Measurements from ENCODE around the gene GDF15.
"Not testable (repeated sequence)": the region's sequence is repeated elsewhere in the genome, so short reads cannot be mapped to it uniquely, and the experiment has no call there.

Gene GDF15

GRCh38 chr19:18364826-18365528 is 21.0 kb upstream of the GDF15 start:
- peaks cover 5% of the 10 kb centered on the region; the same call in 1 of the 2 replicates for H3K36me3 ChIP-seq (ENCODE audit: insufficient read depth, low read depth, low read length)
- H3K4me1 ChIP-seq (ENCODE audit: insufficient read depth, low read length), result peaks cover 10% of the 10 kb centered on the region
- peak overlapping the region; percentile 73 for H3K9ac ChIP-seq (ENCODE audit: low read depth, low read length)
- no peaks in the 10 kb centered on the region for H3K27me3 ChIP-seq (ENCODE audit: insufficient read depth, low read length)
- H3K27ac ChIP-seq (ENCODE audit: low read length), result peak overlapping the region; percentile 97
- no peaks in the 10 kb centered on the region for H3K9me3 ChIP-seq (ENCODE audit: insufficient read depth, low read depth, low read length)
- H3K4me3 ChIP-seq (ENCODE audit: low read length), result peak overlapping the region; percentile 32; the same call in 1 of the 2 replicates

- Histone ChIP-seq H3K36me3 (ENCODE audit: insufficient read depth, low read depth, low read length) (peaks cover 5% of the 10 kb centered on the region; the same call in 1 of the 2 replicates), H3K27ac (ENCODE audit: low read length) (no peak overlapping the region), H3K9me3 (ENCODE audit: insufficient read depth, low read depth, low read length) (no peaks in the 10 kb centered on the region), H3K4me1 (ENCODE audit: insufficient read depth, low read length) (peaks cover 10% of the 10 kb centered on the region), H3K27me3 (ENCODE audit: insufficient read depth, low read length) (no peaks in the 10 kb centered on the region), H3K9ac (ENCODE audit: low read depth, low read length) (peak overlapping the region; percentile 73; the same call in 1 of the 2 replicates), H3K4me3 (ENCODE audit: low read length) (no peak overlapping the region)
These were observed 19.9 kb upstream of the GDF15 start for GRCh38 chr19:18366021-18366435.

GRCh38 chr19:18368504-18369222 is 17.3 kb upstream of the GDF15 start:
- H3K4me1 ChIP-seq (ENCODE audit: insufficient read depth, low read length), result peaks cover 13% of the 10 kb centered on the region
- H3K36me3 ChIP-seq (ENCODE audit: insufficient read depth, low read depth, low read length), result no peaks in the 10 kb centered on the region
- no peak overlapping the region for H3K4me3 ChIP-seq (ENCODE audit: low read length)
- no peak overlapping the region for H3K27ac ChIP-seq (ENCODE audit: low read length)
- no peak overlapping the region for H3K9ac ChIP-seq (ENCODE audit: low read depth, low read length)
- H3K27me3 ChIP-seq (ENCODE audit: insufficient read depth, low read length), result no peaks in the 10 kb centered on the region
- H3K9me3 ChIP-seq (ENCODE audit: insufficient read depth, low read depth, low read length), result no peaks in the 10 kb centered on the region

- peak overlapping the region; percentile 82 for H3K27ac ChIP-seq (ENCODE audit: low read length)
- no peaks in the 10 kb centered on the region for H3K36me3 ChIP-seq (ENCODE audit: insufficient read depth, low read depth, low read length)
- H3K9me3 ChIP-seq (ENCODE audit: insufficient read depth, low read depth, low read length), result no peaks in the 10 kb centered on the region
- H3K4me1 ChIP-seq (ENCODE audit: insufficient read depth, low read length), result peaks cover 17% of the 10 kb centered on the region; the same call in 1 of the 2 replicates
- H3K27me3 ChIP-seq (ENCODE audit: insufficient read depth, low read length), result no peaks in the 10 kb centered on the region
- no peak overlapping the region for H3K4me3 ChIP-seq (ENCODE audit: low read length)
- peak overlapping the region; percentile 61; the same call in 1 of the 2 replicates for H3K9ac ChIP-seq (ENCODE audit: low read depth, low read length)
These were observed 12.5 kb upstream of the GDF15 start for GRCh38 chr19:18373407-18373891.

- Histone ChIP-seq H3K4me3 (ENCODE audit: low read length) (no peak overlapping the region), H3K9me3 (ENCODE audit: insufficient read depth, low read depth, low read length) (no peaks in the 10 kb centered on the region), H3K27ac (ENCODE audit: low read length) (peak overlapping the region; percentile 82), H3K4me1 (ENCODE audit: insufficient read depth, low read length) (peaks cover 17% of the 10 kb centered on the region; the same call in 1 of the 2 replicates), H3K27me3 (ENCODE audit: insufficient read depth, low read length) (no peaks in the 10 kb centered on the region), H3K36me3 (ENCODE audit: insufficient read depth, low read depth, low read length) (no peaks in the 10 kb centered on the region), H3K9ac (ENCODE audit: low read depth, low read length) (peak overlapping the region; percentile 61; the same call in 1 of the 2 replicates)
These were observed 11.9 kb upstream of the GDF15 start for GRCh38 chr19:18373892-18374629.

- H3K27me3 ChIP-seq (ENCODE audit: insufficient read depth, low read length), result no peaks in the 10 kb centered on the region
- H3K4me3 ChIP-seq (ENCODE audit: low read length), result no peak overlapping the region
- no peaks in the 10 kb centered on the region for H3K36me3 ChIP-seq (ENCODE audit: insufficient read depth, low read depth, low read length)
- no peak overlapping the region for H3K9ac ChIP-seq (ENCODE audit: low read depth, low read length)
- no peak overlapping the region for H3K27ac ChIP-seq (ENCODE audit: low read length)
- peaks cover 15% of the 10 kb centered on the region; the same call in 1 of the 2 replicates for H3K4me1 ChIP-seq (ENCODE audit: insufficient read depth, low read length)
- H3K9me3 ChIP-seq (ENCODE audit: insufficient read depth, low read depth, low read length), result no peaks in the 10 kb centered on the region
These were observed 8.9 kb upstream of the GDF15 start for GRCh38 chr19:18377026-18377425.

GRCh38 chr19:18379803-18380747 is 5.9 kb upstream of the GDF15 start:
- Histone ChIP-seq H3K9ac (ENCODE audit: low read depth, low read length) (0 out of 2 replicates have a peak overlapping the region, but pooled peaks have one; percentile 10), H3K4me1 (ENCODE audit: insufficient read depth, low read length) (0 out of 2 replicates have a peak, but pooled peaks cover under 1% of the 10 kb centered on the region), H3K27me3 (ENCODE audit: insufficient read depth, low read length) (no peaks in the 10 kb centered on the region), H3K36me3 (ENCODE audit: insufficient read depth, low read depth, low read length) (no peaks in the 10 kb centered on the region), H3K27ac (ENCODE audit: low read length) (no peak overlapping the region), H3K9me3 (ENCODE audit: insufficient read depth, low read depth, low read length) (no peaks in the 10 kb centered on the region), H3K4me3 (ENCODE audit: low read length) (no peak overlapping the region)

- H3K9ac ChIP-seq (ENCODE audit: low read depth, low read length), result no peak overlapping the region
These were observed 5.1 kb upstream of the GDF15 start for GRCh38 chr19:18380843-18381242.

GRCh38 chr19:18383622-18384021 is 2.3 kb upstream of the GDF15 start:
- H3K36me3 ChIP-seq (ENCODE audit: insufficient read depth, low read depth, low read length); H3K4me3 ChIP-seq (ENCODE audit: low read length); H3K9me3 ChIP-seq (ENCODE audit: insufficient read depth, low read depth, low read length); H3K9ac ChIP-seq (ENCODE audit: low read depth, low read length); H3K4me1 ChIP-seq (ENCODE audit: insufficient read depth, low read length); H3K27ac ChIP-seq (ENCODE audit: low read length): not testable (repeated sequence)
- peaks cover 23% of the 10 kb centered on the region for H3K27me3 ChIP-seq (ENCODE audit: insufficient read depth, low read length)

More at GRCh38 chr19:18380843-18381242, 5.1 kb upstream of the GDF15 start:
- Histone ChIP-seq H3K27me3 (ENCODE audit: insufficient read depth, low read length) (no peaks in the 10 kb centered on the region), H3K4me1 (ENCODE audit: insufficient read depth, low read length) (no peaks in the 10 kb centered on the region), H3K4me3 (ENCODE audit: low read length) (no peak overlapping the region), H3K27ac (ENCODE audit: low read length) (no peak overlapping the region), H3K36me3 (ENCODE audit: insufficient read depth, low read depth, low read length) (no peaks in the 10 kb centered on the region), H3K9me3 (ENCODE audit: insufficient read depth, low read depth, low read length) (no peaks in the 10 kb centered on the region)

- H3K9me3 ChIP-seq (ENCODE audit: insufficient read depth, low read depth, low read length), result no peaks in the 10 kb centered on the region
- peaks cover 34% of the 10 kb centered on the region for H3K27me3 ChIP-seq (ENCODE audit: insufficient read depth, low read length)
- no peak overlapping the region for H3K27ac ChIP-seq (ENCODE audit: low read length)
- no peaks in the 10 kb centered on the region for H3K4me1 ChIP-seq (ENCODE audit: insufficient read depth, low read length)
- no peak overlapping the region for H3K9ac ChIP-seq (ENCODE audit: low read depth, low read length)
- H3K4me3 ChIP-seq (ENCODE audit: low read length), result no peak overlapping the region
- no peaks in the 10 kb centered on the region for H3K36me3 ChIP-seq (ENCODE audit: insufficient read depth, low read depth, low read length)
These were observed 1.2 kb upstream of the GDF15 start for GRCh38 chr19:18384775-18385174.

GRCh38 chr19:18385359-18385674 is 641 bp upstream of the GDF15 start:
- Histone ChIP-seq H3K9ac (ENCODE audit: low read depth, low read length) (no peak overlapping the region), H3K36me3 (ENCODE audit: insufficient read depth, low read depth, low read length) (no peaks in the 10 kb centered on the region), H3K9me3 (ENCODE audit: insufficient read depth, low read depth, low read length) (no peaks in the 10 kb centered on the region), H3K4me3 (ENCODE audit: low read length) (no peak overlapping the region), H3K27me3 (ENCODE audit: insufficient read depth, low read length) (peaks cover 34% of the 10 kb centered on the region), H3K4me1 (ENCODE audit: insufficient read depth, low read length) (no peaks in the 10 kb centered on the region), H3K27ac (ENCODE audit: low read length) (no peak overlapping the region)
